Effector memory CD4-positive, alpha-beta T cell (primary cell): ENCODE measurements around the gene RDH13.
"Not testable (repeated sequence)": the region's sequence is repeated elsewhere in the genome, so short reads cannot be mapped to it uniquely, and the experiment has no call there.

Experiments
- DNase-seq, 3 donors: peaks; one replicate each; pipeline ENCODE4 v3.0.0-alpha.2; 2020
- H3K27ac ChIP-seq: 2 replicates; pipeline ENCODE4 v1.7.0; 2013; ENCODE audit warnings: mild to moderate bottlenecking, low read length, moderate library complexity; ENCODE audit not compliant: insufficient read depth, poor library complexity, severe bottlenecking
- H3K27me3 ChIP-seq: replicated peaks from 2 replicates; pipeline ENCODE4 v1.7.0; 2013; ENCODE audit warnings: mild to moderate bottlenecking, low read length; ENCODE audit not compliant: insufficient read depth, control insufficient read depth, poor library complexity, severe bottlenecking
- H3K36me3 ChIP-seq: 2 replicates; pipeline ENCODE4 v1.7.0; 2013; ENCODE audit warnings: mild to moderate bottlenecking, low read length, moderate library complexity; ENCODE audit not compliant: control insufficient read depth, insufficient read depth
- H3K4me1 ChIP-seq: 2 replicates; pipeline ENCODE4 v1.7.0; 2013; ENCODE audit warnings: low read length, mild to moderate bottlenecking; ENCODE audit not compliant: control insufficient read depth, insufficient read depth, poor library complexity, severe bottlenecking
- H3K4me3 ChIP-seq: 2 replicates; pipeline ENCODE4 v1.7.0; 2013; ENCODE audit warnings: low read length, low read depth, mild to moderate bottlenecking; ENCODE audit not compliant: insufficient read depth, poor library complexity, severe bottlenecking
- H3K9me3 ChIP-seq: 2 replicates; pipeline ENCODE4 v1.7.0; 2013; ENCODE audit warnings: mild to moderate bottlenecking, low read length, moderate library complexity; ENCODE audit not compliant: control insufficient read depth
- total RNA-seq, 3 donors: gene quantifications; one replicate each; lab custom pipeline; 2026; lab: John Stamatoyannopoulos, UW

Gene RDH13, protein sequence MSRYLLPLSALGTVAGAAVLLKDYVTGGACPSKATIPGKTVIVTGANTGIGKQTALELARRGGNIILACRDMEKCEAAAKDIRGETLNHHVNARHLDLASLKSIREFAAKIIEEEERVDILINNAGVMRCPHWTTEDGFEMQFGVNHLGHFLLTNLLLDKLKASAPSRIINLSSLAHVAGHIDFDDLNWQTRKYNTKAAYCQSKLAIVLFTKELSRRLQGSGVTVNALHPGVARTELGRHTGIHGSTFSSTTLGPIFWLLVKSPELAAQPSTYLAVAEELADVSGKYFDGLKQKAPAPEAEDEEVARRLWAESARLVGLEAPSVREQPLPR
- total RNA-seq = 10.0 to 14.3 (median 10.8) reads per million in 3 donors

DNA sequence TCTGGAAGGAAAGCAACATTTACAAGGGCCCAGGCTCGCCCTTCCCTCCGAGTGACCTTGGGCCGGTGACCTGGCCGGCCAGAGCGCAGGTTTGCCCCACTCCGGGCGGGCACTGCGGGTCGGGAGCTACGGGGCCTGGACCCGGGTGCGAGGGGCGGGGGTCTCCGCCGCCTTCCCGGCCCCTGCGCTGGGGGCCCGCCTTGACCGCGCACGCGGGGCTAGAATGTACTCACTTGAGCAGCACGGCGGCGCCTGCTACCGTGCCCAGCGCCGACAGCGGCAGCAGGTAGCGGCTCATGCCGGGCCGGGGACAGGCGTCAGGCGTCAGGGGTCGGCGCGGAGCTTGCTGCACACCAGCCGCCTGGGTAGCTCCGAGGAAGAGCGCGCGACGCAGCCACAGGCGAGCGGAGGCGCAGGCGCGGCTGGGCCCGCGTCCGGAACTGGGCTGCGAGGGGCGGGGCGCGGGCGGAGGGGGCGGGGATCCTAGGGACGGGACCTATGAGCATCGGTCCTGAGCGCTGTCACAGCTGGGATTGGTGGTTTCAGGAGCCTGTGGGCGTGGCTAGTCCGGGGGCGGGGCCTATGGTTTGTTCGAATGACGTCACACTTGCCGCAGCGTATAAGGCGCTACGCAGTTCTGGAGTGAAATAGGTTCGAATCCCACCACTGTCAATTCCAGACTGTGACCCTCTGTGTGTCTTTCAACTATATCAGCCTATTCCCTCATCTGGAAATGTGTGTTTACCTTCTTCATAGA, at the start of gene RDH13:
TSS of gene RDH13 (minus strand) at position 414 of the 757 bp plus-strand sequence. CDS start at position 298, 116 bp downstream.
- Histone ChIP-seq H3K27me3 (peaks cover 1% of the 10 kb centered on the region), H3K4me1 (peaks cover 7% of the 10 kb centered on the region), H3K36me3 (no peaks in the 10 kb centered on the region), H3K9me3 (no peaks in the 10 kb centered on the region), H3K27ac (peak within 1 kb of the TSS; percentile 60), H3K4me3 (peak within 1 kb of the TSS; percentile 81)
- peak; percentile 93 to 97 (median 96) for DNase-seq

DNA sequence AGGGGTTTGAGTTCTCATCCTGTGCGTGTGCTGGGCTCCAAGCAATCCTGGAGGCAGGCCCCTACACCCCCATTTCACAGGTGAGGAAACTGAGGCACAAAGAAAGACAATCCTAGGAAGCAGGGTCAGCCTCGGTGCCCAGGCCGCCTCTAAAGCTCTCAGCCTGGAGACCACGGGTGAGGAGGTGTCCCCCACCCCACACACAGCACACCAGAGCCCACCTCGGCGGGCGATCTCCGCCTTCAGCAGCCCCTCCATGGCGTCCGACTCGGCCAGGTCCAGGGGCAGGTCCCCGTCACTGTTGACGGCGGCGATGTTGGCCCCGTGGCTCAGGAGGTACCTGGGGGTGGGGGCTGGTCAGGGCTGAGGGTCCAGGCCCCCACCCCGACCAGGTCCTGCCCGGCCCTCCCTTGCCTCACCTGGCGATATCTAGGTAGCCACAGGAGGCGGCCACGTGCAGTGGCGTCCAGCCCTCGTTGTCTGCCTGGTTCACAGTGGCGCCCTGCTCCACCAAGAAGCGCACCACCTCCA, 49.4 kb upstream of the RDH13 start:
- Histone ChIP-seq H3K27me3 (no peaks in the 10 kb centered on the region), H3K4me3 (no peak overlapping the region), H3K36me3 (peaks cover 29% of the 10 kb centered on the region), H3K9me3 (no peaks in the 10 kb centered on the region), H3K27ac (no peak overlapping the region), H3K4me1 (peaks cover 12% of the 10 kb centered on the region)
- no peak for DNase-seq

DNA sequence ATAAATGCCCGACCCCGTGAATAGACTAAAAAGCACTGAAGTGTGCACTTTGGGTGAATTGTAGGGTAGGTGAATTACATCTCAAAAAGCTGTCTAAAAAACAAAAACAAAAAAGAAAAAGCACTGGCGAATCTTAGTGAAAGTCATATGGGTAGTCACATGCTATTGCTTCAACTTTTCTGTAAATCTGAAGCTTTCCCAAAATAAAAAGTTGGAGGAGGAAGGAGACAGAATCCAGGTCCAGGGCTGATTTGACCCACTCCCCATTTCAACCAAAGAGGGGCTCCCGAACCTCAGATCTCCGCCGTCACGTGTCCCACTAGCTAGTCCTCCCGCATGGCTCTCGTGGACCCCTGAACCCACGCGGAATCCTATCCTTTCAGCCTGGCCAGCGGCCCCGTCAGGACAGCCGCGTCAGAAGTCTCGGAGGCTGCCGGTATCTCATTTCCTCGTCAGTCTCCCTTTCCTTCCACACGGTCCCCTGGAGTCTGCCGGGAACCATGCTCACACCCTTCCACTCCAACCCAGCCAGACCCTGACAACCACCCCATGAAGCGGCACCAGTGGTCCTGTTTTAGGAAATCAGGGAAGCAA, 48.4 kb upstream of the RDH13 start:
- no peaks in the 10 kb centered on the region for H3K9me3 ChIP-seq
- H3K27me3 ChIP-seq = no peaks in the 10 kb centered on the region
- no peak overlapping the region for H3K27ac ChIP-seq
- DNase-seq = no peak
- H3K4me1 ChIP-seq = peaks cover 8% of the 10 kb centered on the region
- peaks cover 29% of the 10 kb centered on the region for H3K36me3 ChIP-seq
- H3K4me3 ChIP-seq = no peak overlapping the region

DNA sequence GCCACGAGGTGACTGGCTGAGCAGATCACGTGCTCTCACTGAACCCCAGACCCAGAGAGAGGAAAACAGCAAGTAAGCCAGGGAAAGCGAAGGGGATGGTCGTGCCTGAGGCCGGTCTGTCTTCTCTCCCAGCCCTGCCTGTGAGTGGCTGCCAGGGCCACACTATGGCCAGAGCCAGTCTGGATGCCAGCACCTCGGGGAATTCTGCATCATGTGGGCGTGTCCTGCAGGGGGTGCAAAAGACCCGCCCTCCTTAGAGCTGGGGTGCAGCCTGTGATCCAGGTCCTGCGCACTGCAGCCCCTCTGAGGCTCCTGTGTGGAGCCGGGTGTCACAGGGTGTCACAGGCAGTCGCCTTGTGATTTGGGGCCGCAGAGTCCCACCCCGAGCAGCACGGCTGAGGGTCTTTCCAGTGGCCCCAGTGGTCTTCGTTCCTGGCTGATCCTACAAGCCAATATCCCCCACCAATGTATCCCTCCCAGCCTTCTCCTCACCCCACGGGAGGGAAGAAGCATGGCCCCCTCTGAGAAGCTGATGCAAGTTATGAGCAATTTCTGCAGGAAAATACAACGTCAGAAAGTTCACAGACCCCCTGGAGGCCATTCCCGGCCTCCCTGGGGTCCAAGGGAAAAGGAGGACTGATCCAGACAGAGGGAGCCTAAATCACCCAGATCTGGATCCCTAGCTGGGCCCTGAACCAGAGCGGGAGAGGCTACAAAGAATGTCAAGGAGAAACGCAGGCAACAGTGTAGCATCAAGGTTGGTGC, 46.8 kb upstream of the RDH13 start:
- DNase-seq = no peak
- Histone ChIP-seq H3K9me3 (no peaks in the 10 kb centered on the region), H3K4me3 (no peak overlapping the region), H3K36me3 (peaks cover 29% of the 10 kb centered on the region), H3K4me1 (no peaks in the 10 kb centered on the region), H3K27me3 (no peaks in the 10 kb centered on the region), H3K27ac (no peak overlapping the region)

DNA sequence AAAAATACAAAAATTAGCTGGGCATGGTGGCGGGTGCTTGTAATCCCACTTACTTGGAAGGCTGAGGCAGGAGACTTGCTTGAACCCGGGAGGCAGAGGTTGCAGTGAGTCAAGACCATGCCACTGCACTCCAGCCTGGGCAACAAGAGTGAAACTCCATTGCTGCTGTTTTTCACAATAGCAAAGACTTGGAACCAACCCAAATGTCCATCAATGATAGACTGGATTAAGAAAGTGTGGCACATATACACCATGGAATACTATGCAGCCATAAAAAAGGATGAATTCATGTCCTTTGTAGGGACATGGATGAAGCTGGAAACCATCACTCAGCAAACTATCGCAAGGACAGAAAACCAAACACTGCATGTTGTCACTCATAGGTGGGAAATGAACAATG, 44.3 kb upstream of the RDH13 start:
- peaks cover 27% of the 10 kb centered on the region for H3K36me3 ChIP-seq
- not testable (repeated sequence) for H3K9me3 ChIP-seq, DNase-seq, H3K27ac ChIP-seq, H3K27me3 ChIP-seq, H3K4me3 ChIP-seq, H3K4me1 ChIP-seq

DNA sequence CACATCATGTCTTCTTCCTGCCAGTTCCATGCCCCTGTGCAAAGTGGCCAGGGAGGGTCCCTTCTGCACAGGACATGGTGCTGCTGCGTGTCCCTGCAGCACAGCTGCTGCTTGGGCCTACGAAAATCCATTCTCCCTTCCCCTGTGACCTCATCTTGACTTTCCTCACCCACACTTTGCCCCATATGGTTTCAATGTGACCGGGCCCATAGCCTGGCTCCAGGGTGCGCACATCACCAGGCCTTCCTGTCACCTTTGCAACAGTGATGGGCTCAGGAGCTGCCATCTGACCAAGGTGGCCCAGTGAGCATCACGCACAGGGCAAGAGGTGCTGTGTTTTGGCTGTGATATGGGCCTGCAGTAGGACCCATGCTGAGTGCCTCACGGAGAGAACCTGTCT, 43.6 kb upstream of the RDH13 start:
- H3K9me3 ChIP-seq = no peaks in the 10 kb centered on the region
- peaks cover 30% of the 10 kb centered on the region for H3K36me3 ChIP-seq
- H3K27ac ChIP-seq = no peak overlapping the region
- H3K27me3 ChIP-seq = no peaks in the 10 kb centered on the region
- DNase-seq = no peak
- H3K4me3 ChIP-seq = no peak overlapping the region
- H3K4me1 ChIP-seq = no peaks in the 10 kb centered on the region

DNA sequence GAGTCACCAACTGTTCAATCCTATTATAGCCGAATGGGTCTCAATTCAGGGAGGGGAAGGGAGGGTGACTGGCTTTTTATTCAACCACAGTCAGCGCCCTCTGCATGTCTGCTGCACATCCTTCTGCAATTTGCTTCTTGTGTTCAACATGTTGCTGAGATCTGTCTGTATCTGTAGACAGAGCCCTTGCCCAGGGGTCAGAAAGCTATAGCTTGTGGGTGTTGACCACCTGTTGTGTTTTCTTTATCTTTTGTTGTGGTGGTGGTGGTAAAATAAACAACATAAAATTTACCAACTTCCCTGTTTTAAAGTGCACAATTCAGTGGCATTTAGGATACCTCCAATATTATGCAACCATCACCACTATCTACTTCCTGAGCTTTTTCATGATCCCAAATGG, 42.3 kb upstream of the RDH13 start:
- peaks cover 31% of the 10 kb centered on the region for H3K36me3 ChIP-seq
- H3K27ac ChIP-seq = no peak overlapping the region
- no peak overlapping the region for H3K4me3 ChIP-seq
- no peak for DNase-seq
- H3K27me3 ChIP-seq = no peaks in the 10 kb centered on the region
- no peaks in the 10 kb centered on the region for H3K4me1 ChIP-seq
- no peaks in the 10 kb centered on the region for H3K9me3 ChIP-seq

DNA sequence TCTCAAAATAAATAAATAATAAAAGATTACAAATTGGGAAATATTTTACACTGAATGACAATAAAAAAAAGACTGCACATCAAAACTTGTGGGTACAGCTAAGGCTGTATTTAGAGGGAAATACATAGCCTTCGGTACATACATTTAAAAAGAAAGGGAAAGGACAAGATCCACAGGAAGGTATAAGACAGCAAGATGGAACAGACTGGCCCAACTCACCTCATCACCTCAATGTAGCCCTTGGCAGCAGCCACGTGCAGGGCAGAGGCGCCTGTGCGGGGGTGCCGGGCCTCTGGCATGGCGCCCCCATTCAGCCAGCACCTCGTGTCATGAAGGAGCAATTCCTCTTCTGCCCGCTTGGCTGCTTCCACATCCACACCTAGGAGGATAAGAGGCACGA, 40.2 kb upstream of the RDH13 start:
- Histone ChIP-seq H3K27ac (no peak overlapping the region), H3K4me1 (no peaks in the 10 kb centered on the region), H3K9me3 (no peaks in the 10 kb centered on the region), H3K36me3 (peaks cover 29% of the 10 kb centered on the region), H3K4me3 (no peak overlapping the region), H3K27me3 (no peaks in the 10 kb centered on the region)
- DNase-seq = no peak

DNA sequence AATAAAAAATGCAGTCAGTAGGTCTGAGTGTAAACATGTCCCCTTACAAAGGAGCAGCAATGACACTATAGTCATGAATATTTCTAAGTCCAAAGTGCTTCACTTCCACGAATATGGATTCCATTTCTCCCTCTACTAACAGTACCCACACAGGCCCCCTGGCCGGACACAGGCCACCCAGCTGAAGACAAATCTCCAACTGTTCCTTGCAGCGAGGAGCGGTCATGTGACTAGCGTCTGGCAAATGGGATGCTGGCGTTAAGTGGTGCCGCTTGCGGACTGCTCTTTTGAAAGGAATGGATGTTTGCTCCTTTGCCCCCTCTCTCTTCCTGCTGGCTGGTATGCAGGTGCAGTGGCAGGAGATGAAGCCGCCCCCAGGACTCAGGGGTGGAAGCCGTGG, 38.3 kb upstream of the RDH13 start:
- Histone ChIP-seq H3K27ac (no peak overlapping the region), H3K4me1 (no peaks in the 10 kb centered on the region), H3K36me3 (peaks cover 29% of the 10 kb centered on the region), H3K27me3 (no peaks in the 10 kb centered on the region), H3K4me3 (no peak overlapping the region), H3K9me3 (no peaks in the 10 kb centered on the region)
- no peak for DNase-seq
